ENCODE results near the gene ZNF622.

- TF ChIP-seq, protein P1, sequence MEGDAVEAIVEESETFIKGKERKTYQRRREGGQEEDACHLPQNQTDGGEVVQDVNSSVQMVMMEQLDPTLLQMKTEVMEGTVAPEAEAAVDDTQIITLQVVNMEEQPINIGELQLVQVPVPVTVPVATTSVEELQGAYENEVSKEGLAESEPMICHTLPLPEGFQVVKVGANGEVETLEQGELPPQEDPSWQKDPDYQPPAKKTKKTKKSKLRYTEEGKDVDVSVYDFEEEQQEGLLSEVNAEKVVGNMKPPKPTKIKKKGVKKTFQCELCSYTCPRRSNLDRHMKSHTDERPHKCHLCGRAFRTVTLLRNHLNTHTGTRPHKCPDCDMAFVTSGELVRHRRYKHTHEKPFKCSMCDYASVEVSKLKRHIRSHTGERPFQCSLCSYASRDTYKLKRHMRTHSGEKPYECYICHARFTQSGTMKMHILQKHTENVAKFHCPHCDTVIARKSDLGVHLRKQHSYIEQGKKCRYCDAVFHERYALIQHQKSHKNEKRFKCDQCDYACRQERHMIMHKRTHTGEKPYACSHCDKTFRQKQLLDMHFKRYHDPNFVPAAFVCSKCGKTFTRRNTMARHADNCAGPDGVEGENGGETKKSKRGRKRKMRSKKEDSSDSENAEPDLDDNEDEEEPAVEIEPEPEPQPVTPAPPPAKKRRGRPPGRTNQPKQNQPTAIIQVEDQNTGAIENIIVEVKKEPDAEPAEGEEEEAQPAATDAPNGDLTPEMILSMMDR (IDR thresholded peaks at IDR 0.05), result no peak
- TF ChIP-seq EP300 (IDR thresholded peaks at IDR 0.05) (no peak), POLR2A (IDR thresholded peaks at IDR 0.05) (no peak), POLR2AphosphoS5 (IDR thresholded peaks at IDR 0.05) (no peak)
Measured at GRCh38 chr5:16437977-16438376, 27.6 kb downstream of the ZNF622 start.

Measured in sigmoid colon (tissue), 4 donors.